DMS153 treated with DMSO at 0.1 percent for 48 hours (cell line): ENCODE data around the gene CYP27A1.

Experiments used
- DNase-seq: peaks from one replicate; lab custom pipeline; 2025; ENCODE audit not compliant: unreplicated experiment; lab: John Stamatoyannopoulos, UW

CYP27A1 gene

GRCh38 chr2:218809515-218809914 is 27.6 kb downstream of the CYP27A1 start:
- DNase-seq: no peak

DNA sequence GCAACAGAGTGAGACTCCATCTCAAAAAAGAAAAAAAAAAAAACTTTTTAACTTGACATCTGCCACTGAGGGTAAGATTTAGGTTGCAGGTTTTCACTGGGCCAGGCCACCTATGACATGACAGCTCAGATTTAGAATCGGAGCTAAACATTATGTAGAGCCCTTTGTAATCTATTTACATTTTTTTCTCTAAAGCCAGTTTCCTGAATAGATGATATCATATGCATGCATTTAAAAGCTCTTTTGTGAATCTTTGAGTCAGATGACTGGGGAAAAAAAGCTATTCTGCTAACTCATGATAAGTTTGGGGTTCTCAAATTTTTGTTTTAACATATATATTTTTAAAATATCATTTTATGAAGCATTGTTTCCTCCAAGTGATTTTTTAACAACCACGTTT is 28.3 kb downstream of the CYP27A1 start:
- DNase-seq: no peak

GRCh38 chr2:218811382-218811781 is 29.4 kb downstream of the CYP27A1 start:
- no peak for DNase-seq

GRCh38 chr2:218812096-218812815 is 30.3 kb downstream of the CYP27A1 start:
- no peak for DNase-seq

GRCh38 chr2:218812861-218813260 is 30.9 kb downstream of the CYP27A1 start:
- DNase-seq: no peak

GRCh38 chr2:218813771-218814460 is 32.0 kb downstream of the CYP27A1 start:
- no peak for DNase-seq

- DNase-seq: no peak
Measured at GRCh38 chr2:218814540-218815243, 32.7 kb downstream of the CYP27A1 start.

DNA sequence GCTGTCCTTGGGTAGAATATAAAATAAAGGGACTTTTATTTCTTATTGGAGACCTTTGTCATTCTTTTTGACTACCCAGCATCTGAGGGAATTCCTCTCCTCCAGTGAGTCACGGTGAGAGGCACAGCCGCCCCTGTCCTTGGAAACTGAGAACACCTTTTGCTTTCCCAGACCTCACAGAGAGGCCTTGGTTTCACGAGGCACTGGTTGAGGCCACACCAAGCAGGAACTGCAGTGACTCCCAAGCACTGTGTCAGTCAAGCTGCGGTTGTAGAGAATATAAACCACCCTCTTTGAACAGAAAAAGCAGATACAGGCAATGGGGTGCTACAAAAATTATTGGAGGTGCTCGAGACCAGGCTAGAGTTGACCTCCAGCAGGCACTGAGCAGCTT is 33.3 kb downstream of the CYP27A1 start:
- DNase-seq: no peak

DNA sequence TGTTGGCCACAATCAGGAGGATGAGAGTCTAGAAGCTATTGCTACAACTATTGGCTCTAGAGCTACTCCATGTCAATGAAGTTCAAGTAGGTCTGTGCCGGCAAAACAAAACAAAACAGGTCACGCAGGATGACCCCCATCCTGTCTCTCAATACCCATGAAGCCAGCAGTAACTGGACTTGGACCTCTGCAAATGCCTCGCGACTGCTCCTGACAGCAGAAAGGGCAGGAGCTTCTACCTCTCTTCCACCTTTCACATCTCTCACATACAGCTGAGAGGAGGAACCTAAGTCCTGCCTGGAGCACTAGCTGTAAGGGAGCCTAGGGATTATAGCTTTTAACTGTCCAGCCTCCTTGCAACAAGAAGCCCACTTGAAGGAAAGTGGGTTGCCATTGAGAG is 33.7 kb downstream of the CYP27A1 start:
- DNase-seq: no peak

DNA sequence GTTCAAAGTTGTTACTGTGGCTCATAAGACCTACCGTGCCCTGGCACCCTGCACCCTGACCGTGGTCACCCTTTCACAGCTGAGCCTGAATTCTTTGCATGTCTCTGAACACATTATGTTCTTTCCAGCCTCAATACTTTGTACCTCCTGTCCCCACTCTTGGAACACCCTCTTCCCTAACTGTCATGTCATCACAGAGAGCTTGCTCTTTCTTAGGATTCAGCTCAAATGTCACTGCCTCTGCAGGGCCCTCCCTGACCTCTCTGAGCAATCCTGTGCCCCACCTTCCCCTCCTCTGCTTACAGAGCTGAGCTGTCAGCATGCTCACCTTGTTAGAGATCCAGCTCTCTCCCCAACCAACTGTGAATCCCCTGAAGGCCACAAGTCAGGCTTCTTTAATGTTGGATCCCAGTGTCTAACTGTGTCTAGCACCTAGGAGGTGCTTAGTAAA is 34.6 kb downstream of the CYP27A1 start:
- no peak for DNase-seq

- no peak for DNase-seq
Measured at GRCh38 chr2:218819093-218819492, 37.1 kb downstream of the CYP27A1 start.

GRCh38 chr2:218820746-218821369 is 38.9 kb downstream of the CYP27A1 start:
- DNase-seq: no peak

DNA sequence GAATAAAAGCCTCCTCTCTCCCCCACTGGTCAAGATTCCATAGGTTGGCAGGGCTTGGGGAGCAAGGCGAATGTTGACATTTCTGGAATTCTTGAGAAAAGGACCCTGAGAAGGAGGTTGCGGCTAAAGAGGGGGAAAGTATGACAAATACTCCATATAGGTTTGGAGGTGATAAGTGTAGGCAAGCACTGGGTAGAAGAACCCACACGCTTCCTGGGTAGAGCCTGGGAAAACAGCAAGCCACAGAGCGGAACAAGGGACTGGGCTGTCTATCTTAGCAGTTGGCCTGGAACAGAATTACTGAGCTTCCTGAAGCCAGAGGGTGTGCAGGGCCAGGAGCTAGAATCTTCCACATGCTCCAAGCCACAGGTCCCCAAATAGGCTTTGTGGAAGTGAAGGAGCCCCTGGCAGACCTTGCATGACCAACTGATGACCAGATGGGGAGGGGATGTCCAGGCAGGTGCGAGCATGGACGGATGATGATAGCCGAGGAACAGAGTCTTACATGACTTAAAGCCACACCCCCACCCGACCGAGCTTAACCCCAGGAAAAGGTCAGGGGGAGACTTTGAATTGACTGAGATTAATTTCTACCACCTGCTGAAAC is 39.8 kb downstream of the CYP27A1 start:
- DNase-seq: no peak

- DNase-seq: no peak
Measured at GRCh38 chr2:218822622-218823021, 40.7 kb downstream of the CYP27A1 start.

DNA sequence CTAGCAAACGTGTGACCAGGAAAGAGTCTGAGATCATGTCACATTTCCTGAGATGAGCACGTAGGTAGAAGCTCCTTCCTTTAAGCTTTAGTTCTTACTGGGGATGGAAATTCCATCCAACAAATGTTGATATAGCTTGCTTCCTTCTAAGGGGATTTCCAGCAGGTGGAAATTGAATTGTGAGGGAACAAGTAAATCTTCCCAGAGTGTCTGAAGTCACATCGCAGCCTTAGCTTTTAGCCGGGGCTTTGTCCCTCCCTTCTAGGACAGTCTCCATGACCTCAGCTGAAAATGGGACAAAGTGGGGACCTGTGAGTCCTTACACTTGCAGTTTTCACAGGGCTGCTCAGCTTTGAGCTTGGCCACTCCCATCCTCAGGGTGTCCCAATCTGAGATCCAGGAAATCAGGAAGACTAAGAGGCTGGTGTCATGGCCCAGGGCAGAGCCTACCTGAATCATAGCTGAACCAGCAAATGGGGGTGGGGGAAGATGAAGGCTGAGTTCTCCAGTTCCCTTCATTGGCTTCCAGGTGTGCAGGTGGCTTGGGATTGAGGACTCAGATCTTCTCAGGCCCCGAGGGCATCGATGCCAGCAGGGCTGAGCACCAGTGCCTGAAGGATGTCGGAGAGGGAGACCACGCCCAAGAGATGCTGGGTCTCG is 41.4 kb downstream of the CYP27A1 start:
- DNase-seq: no peak

DNA sequence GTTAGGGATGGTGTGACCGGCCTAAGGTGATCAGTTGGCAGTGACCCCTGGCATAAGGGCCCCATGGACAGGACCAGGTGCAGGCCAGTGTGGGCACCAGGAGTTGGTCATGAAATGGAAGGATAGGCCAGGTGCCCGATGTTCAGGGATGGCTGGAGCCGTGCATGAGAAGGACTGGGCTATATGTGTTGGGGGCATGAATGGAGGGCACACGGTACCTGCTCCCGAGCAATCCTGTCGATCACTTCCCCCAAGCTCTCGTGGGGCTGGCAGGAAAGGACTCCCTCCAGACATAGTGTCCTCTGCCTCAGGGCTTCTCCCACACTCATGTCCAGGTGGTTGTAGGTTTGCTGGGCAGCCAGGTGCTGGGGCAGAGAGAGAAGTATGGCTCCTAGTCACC is 42.1 kb downstream of the CYP27A1 start:
- DNase-seq: no peak

DNA sequence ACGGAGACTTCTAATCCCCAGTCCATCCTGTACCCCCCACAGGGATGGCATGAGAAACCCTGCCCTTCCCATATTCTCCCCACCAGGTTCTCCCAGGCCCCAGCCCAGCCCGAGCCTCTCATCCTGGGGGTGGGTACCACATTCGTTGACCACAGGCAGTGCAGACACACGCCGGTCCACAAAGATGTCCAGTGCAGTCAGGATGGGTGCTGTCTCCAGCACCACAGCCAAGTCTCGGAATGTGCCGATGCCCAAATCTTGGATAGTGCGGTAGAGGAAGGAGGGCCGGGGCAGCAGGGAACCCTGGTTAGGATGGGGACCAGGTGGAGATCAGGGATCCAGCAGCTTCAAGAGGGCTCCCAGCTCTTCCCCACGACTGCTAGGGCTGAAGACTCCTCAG is 44.8 kb downstream of the CYP27A1 start:
- DNase-seq: no peak

- DNase-seq: no peak
Measured at GRCh38 chr2:218827701-218828476, 45.9 kb downstream of the CYP27A1 start.

DNA sequence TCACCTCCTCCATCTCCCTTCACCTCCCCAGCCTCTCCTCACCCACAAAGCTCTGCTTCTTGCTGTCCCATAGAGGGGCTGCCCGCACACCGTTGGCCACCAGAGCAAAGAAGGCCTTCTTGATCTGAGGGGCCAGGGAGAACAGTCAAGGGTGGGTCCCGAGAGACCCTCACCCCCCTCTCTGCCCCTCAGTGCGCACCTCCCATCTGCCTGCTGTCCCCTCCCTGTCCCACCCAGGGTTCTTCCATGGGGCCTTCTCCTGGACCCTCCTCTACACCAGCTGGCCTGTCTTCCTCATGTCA is 46.5 kb downstream of the CYP27A1 start:
- DNase-seq: no peak

DNA sequence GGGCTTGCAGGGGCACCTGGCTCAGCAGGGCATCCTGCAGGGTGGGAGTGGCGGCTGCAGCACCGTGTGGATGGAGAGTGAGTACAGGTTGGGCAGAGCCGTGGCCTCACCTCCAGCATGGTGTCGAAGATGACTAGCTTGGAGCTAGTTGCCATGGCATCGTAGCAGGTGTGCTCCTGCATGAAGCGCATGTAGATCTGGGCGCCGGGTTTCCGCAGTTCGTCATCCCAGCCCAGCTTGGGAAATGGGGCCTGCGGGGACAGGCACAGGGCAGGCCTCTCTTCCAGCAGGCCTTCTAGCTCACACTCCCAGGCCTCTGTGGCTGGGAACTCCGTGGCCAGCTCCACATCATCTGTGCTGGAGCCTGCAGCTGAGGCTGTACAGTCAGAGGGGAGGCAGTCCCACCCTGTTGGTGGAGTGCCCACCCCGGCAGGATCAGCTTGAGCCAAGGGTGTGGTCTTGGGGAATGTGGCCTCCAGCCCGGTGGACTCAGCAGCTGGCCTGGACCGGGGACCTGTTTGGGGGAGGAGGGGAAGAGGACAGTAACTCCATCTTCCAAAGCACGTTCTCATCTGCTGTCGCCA is 48.0 kb downstream of the CYP27A1 start:
- no peak for DNase-seq
